MCF 10A (cell line): ENCODE data around the gene USP40. TPM values are rescaled to one million over a fixed set of nuclear protein-coding genes. Genes with fewer than 3 reads are reported as not detected.

Experiments
- BruUV-seq: library from RNA; stranded (reverse); fragments of 400-500 nt; replicated peaks from 2 replicates; lab custom pipeline; 2021; lab: Mats Ljungman, UMichigan
- CTCF ChIA-PET: fragments of 300-600 bp; sonication (Branson Sonifier 250); formaldehyde crosslinking; extraction: SDS; loops from one replicate; lab custom pipeline; 2021; ENCODE audit warnings: antibody characterized with exemption, inconsistent platforms; lab: Yijun Ruan, JAX
- POLR2A ChIA-PET: fragments of 300-600, 350-650 bp; sonication (Branson Sonifier 250); formaldehyde crosslinking; extraction: SDS; loops from one replicate; lab custom pipeline; 2020; ENCODE audit warnings: antibody characterized with exemption, inconsistent platforms; lab: Yijun Ruan, JAX
- DNase-seq: peaks from one replicate; pipeline ENCODE4 v3.0.0-alpha.2; 2018; ENCODE audit not compliant: unreplicated experiment
- H3K27ac Mint-ChIP-seq: one replicate; pipeline ENCODE4 v1.8.0; 2022; ENCODE audit warnings: mild to moderate bottlenecking, low read depth, mixed read lengths; ENCODE audit not compliant: unreplicated experiment
- H3K27me3 Mint-ChIP-seq: one replicate; pipeline ENCODE4 v1.8.0; 2022; ENCODE audit warnings: mixed read lengths; ENCODE audit not compliant: insufficient read depth, unreplicated experiment
- H3K36me3 Mint-ChIP-seq: one replicate; pipeline ENCODE4 v1.8.0; 2022; ENCODE audit warnings: mild to moderate bottlenecking, moderate library complexity, mixed read lengths; ENCODE audit not compliant: insufficient read depth, unreplicated experiment
- H3K4me1 Mint-ChIP-seq: one replicate; pipeline ENCODE4 v1.8.0; 2022; ENCODE audit warnings: mixed read lengths; ENCODE audit not compliant: insufficient read depth, unreplicated experiment
- H3K4me3 Mint-ChIP-seq: one replicate; pipeline ENCODE4 v1.8.0; 2022; ENCODE audit warnings: mild to moderate bottlenecking, moderate library complexity, mixed read lengths; ENCODE audit not compliant: unreplicated experiment
- H3K9me3 Mint-ChIP-seq: one replicate; pipeline ENCODE4 v1.8.0; 2022; ENCODE audit warnings: mixed read lengths; ENCODE audit not compliant: unreplicated experiment
- CTCF ChIP-seq: fragments of 200-600 bp; IDR thresholded peaks from one replicate; pipeline ENCODE4 v1.8.0; 2022; ENCODE audit warnings: antibody characterized with exemption, mild to moderate bottlenecking; ENCODE audit not compliant: unreplicated experiment
- intact Hi-C: fragments of 100-400 bp; cut with micrococcal nuclease; formaldehyde crosslinking; loops from 2 replicates; pipeline ENCODE4 v1.14.1; 2022
- total RNA-seq: library from RNA; stranded (reverse); gene quantifications from 2 replicates; pipeline ENCODE4 v1.2.3, GENCODE V29; 2022

Gene USP40
- total RNA-seq, 1 experiment from 2014 or later = 56.3 TPM

GRCh38 chr2:233476651-233477547, 89.7 kb downstream of the USP40 start:
- no peaks in the 10 kb centered on the region for H3K9me3 Mint-ChIP-seq
- ChIA-PET CTCF (interaction anchor here (0.7 kb wide), 1 partner anchor 46 kb away, joined by 3 read pairs; no protein-coding TSS in a partner anchor), POLR2A (interaction anchor here (0.5 kb wide), 2 partner anchors 11 to 937 kb away, joined by 3 read pairs; no protein-coding TSS in a partner anchor)
- peaks cover 57% of the 10 kb centered on the region for H3K36me3 Mint-ChIP-seq
- intact Hi-C loops = no loop called here
- no peak for TF ChIP-seq CTCF
- H3K4me3 Mint-ChIP-seq = no peak overlapping the region
- no peak overlapping the region for H3K27ac Mint-ChIP-seq
- peaks cover 6% of the 10 kb centered on the region for H3K4me1 Mint-ChIP-seq
- no TSS peak for BruUV-seq
- no peak for DNase-seq
- no peaks in the 10 kb centered on the region for H3K27me3 Mint-ChIP-seq

GRCh38 chr2:233476063-233476410, 90.5 kb downstream of the USP40 start:
- CTCF ChIA-PET = no interaction called here
- TSS peak; percentile 18 for BruUV-seq
- Mint-ChIP-seq H3K9me3 (no peaks in the 10 kb centered on the region), H3K36me3 (peaks cover 53% of the 10 kb centered on the region), H3K27me3 (no peaks in the 10 kb centered on the region), H3K4me3 (no peak overlapping the region), H3K4me1 (peaks cover 6% of the 10 kb centered on the region), H3K27ac (no peak overlapping the region)
- no peak for TF ChIP-seq CTCF
- intact Hi-C loops = no loop called here
- no peak for DNase-seq
- POLR2A ChIA-PET = interaction anchor here (1.2 kb wide), 1 partner anchor 33 kb away, joined by 4 read pairs; no protein-coding TSS in a partner anchor

- no peaks in the 10 kb centered on the region for H3K9me3 Mint-ChIP-seq
- no TSS peak for BruUV-seq
Observed at GRCh38 chr2:233474308-233475160, 92.0 kb downstream of the USP40 start.

More at GRCh38 chr2:233474308-233475160, 92.0 kb downstream of the USP40 start:
- Mint-ChIP-seq H3K36me3 (peaks cover 38% of the 10 kb centered on the region), H3K27me3 (no peaks in the 10 kb centered on the region), H3K4me1 (no peaks in the 10 kb centered on the region), H3K27ac (no peak overlapping the region), H3K4me3 (no peak overlapping the region)
- CTCF ChIA-PET = interaction anchor here (0.7 kb wide), 2 partner anchors 23 to 237 kb away, joined by 3 to 4 read pairs; no protein-coding TSS in a partner anchor
- intact Hi-C loops = no loop called here
- no peak for DNase-seq
- TF ChIP-seq CTCF = no peak
- POLR2A ChIA-PET = interaction anchor here (1.2 kb wide), 1 partner anchor 31 kb away, joined by 4 read pairs; no protein-coding TSS in a partner anchor
